C1 segment of cervical spinal cord (tissue), 14 donors: Measurements from ENCODE around the gene DESI2.
A peak's percentile ranks its signal among the peaks of the same experiment; 100 is the strongest.
"Not testable (repeated sequence)": the region's sequence is repeated elsewhere in the genome, so short reads cannot be mapped to it uniquely, and the experiment has no call there.

ENCODE experiments used
- DNase-seq, 14 donors: peaks; one replicate each; lab custom pipeline; 2025; lab: John Stamatoyannopoulos, UW

Gene DESI2

GRCh38 chr1:244654108-244655038 is 1.4 kb downstream of the DESI2 start:
- DNase-seq, result no peak

- no peak for DNase-seq
Observed at GRCh38 chr1:244655186-244655585, 2.3 kb downstream of the DESI2 start.

- no peak for DNase-seq
Observed at GRCh38 chr1:244657421-244657820, 4.5 kb downstream of the DESI2 start.

- no peak for DNase-seq
Observed at GRCh38 chr1:244659694-244660093, 6.8 kb downstream of the DESI2 start.

- DNase-seq, result no peak
Observed at GRCh38 chr1:244660595-244660994, 7.7 kb downstream of the DESI2 start.

- not testable (repeated sequence) for DNase-seq
Observed at GRCh38 chr1:244661569-244662312, 8.8 kb downstream of the DESI2 start.

- no peak for DNase-seq
Observed at GRCh38 chr1:244662599-244662998, 9.7 kb downstream of the DESI2 start.

- no peak for DNase-seq
Observed at GRCh38 chr1:244664353-244664752, 11.4 kb downstream of the DESI2 start.

- no peak for DNase-seq
Observed at GRCh38 chr1:244665771-244666217, 12.9 kb downstream of the DESI2 start.

GRCh38 chr1:244666672-244667418 is 13.9 kb downstream of the DESI2 start:
- not testable (repeated sequence) for DNase-seq

- no peak for DNase-seq
Observed at GRCh38 chr1:244667797-244668196, 14.9 kb downstream of the DESI2 start.

- DNase-seq, result peak in 1 of 14 donors; percentile 83
Observed at GRCh38 chr1:244672946-244673682, 20.2 kb downstream of the DESI2 start.

- no peak for DNase-seq
Observed at GRCh38 chr1:244674446-244674845, 21.5 kb downstream of the DESI2 start.

GRCh38 chr1:244675167-244675566 is 22.2 kb downstream of the DESI2 start:
- DNase-seq, result no peak

GRCh38 chr1:244678697-244679096 is 25.8 kb downstream of the DESI2 start:
- no peak for DNase-seq

- no peak for DNase-seq
Observed at GRCh38 chr1:244680667-244681066, 27.7 kb downstream of the DESI2 start.

- DNase-seq, result not testable (repeated sequence)
Observed at GRCh38 chr1:244682087-244682486, 29.2 kb downstream of the DESI2 start.

GRCh38 chr1:244695937-244696336 is 43.0 kb downstream of the DESI2 start:
- no peak for DNase-seq

- no peak for DNase-seq
Observed at GRCh38 chr1:244699741-244700140, 46.8 kb downstream of the DESI2 start.

- DNase-seq, result no peak
Observed at GRCh38 chr1:244700808-244701207, 47.9 kb downstream of the DESI2 start.

GRCh38 chr1:244702620-244703019 is 49.7 kb downstream of the DESI2 start:
- no peak for DNase-seq
